K562 (cell line): ENCODE results near the gene DNAI1. TPM values are rescaled to one million over a fixed set of nuclear protein-coding genes. Genes with fewer than 3 reads are reported as not detected.
A peak's percentile ranks its signal among the peaks of the same experiment; 100 is the strongest.

Source experiments
- ATAC-seq: fragments of 200-7000 bp; cut with Tn5 transposase; 3 replicates; pipeline ENCODE4 v1.9.1; 2020; ENCODE audit warnings: moderate library complexity
- Bru-seq: library from RNA; stranded (reverse); fragments of 400-500 nt; gene quantifications from one replicate; lab custom pipeline; 2021; lab: Mats Ljungman, UMichigan
- BruChase-seq, 2 experiments: library from RNA; stranded (reverse); fragments of 400-500 nt; gene quantifications; one replicate each; lab custom pipeline; 2021; lab: Mats Ljungman, UMichigan
- BruUV-seq: library from RNA; stranded (reverse); fragments of 400-500 nt; replicated peaks from 2 replicates; lab custom pipeline; 2021; lab: Mats Ljungman, UMichigan
- CTCF ChIA-PET: fragments of 300-600 bp; formaldehyde crosslinking; extraction: SDS; loops from one replicate; lab custom pipeline; 2021; ENCODE audit warnings: low intra/inter-chr PET ratio; lab: Yijun Ruan, JAX
- POLR2A ChIA-PET: fragments of 300-600, 350-650 bp; sonication (Branson Sonifier 250); formaldehyde crosslinking; extraction: SDS; loops from one replicate; lab custom pipeline; 2021; ENCODE audit warnings: antibody characterized with exemption, inconsistent platforms; lab: Yijun Ruan, JAX
- DNase-seq, 4 experiments: peaks; one replicate each; pipeline versions ENCODE4 v3.0.0 to v3.0.0-alpha.2; 2011 to 2018; ENCODE audit warnings: low spot score in 3 of 4, mixed read lengths in 3 of 4; ENCODE audit errors: extremely low read depth in 1 of 4
- FAIRE-seq: peaks from 2 replicates; lab custom pipeline; 2011; peaks lifted over from hg19 to GRCh38; lab: Jason Lieb, UNC
- H2AFZ ChIP-seq: 2 replicates; pipeline ENCODE4 v1.6.0; 2011; ENCODE audit warnings: low read depth, low read length, control low read depth, inconsistent platforms
- H3K27ac ChIP-seq: fragments of 200-600 bp; 3 replicates; pipeline ENCODE4 v1.8.0; 2011; ENCODE audit warnings: low read depth, mild to moderate bottlenecking, control low read depth, inconsistent platforms, low read length, moderate library complexity, mixed read lengths; ENCODE audit errors: extremely low read depth
- H3K27me3 ChIP-seq, 2 experiments: fragments of 300-600 bp in 1 of 2; 2 replicates in 1 of 2; 3 replicates in 1 of 2; pipeline versions ENCODE4 v1.6.0 to v1.8.0; 2011; ENCODE audit warnings: inconsistent platforms in 2 of 2, low read length in 2 of 2, mild to moderate bottlenecking in 1 of 2, mixed read lengths in 1 of 2, moderate library complexity in 1 of 2; ENCODE audit not compliant: control insufficient read depth in 2 of 2, insufficient read depth in 2 of 2
- H3K36me3 ChIP-seq: fragments of 300-600 bp; 3 replicates; pipeline ENCODE4 v1.8.0; 2011; ENCODE audit warnings: mild to moderate bottlenecking, low read length, inconsistent platforms; ENCODE audit not compliant: control insufficient read depth, insufficient read depth
- H3K4me1 ChIP-seq, 2 experiments: fragments of 200-600 bp in 1 of 2; replicated peaks in 1 of 2; 2 replicates in 1 of 2; 3 replicates in 1 of 2; pipeline versions ENCODE4 v1.5.1 to v1.8.0; 2011; ENCODE audit warnings: inconsistent platforms in 2 of 2, low read length in 2 of 2, mild to moderate bottlenecking in 1 of 2, mixed read lengths in 1 of 2, moderate library complexity in 1 of 2; ENCODE audit not compliant: control insufficient read depth in 2 of 2, insufficient read depth in 2 of 2
- H3K4me2 ChIP-seq: 2 replicates; pipeline ENCODE4 v1.6.1; 2011; ENCODE audit warnings: low read length, control low read depth, inconsistent platforms, mixed read lengths; ENCODE audit not compliant: insufficient read depth
- H3K4me3 ChIP-seq: fragments of 200-600 bp; sonication (generic), shearing (Covaris generic); 2 replicates; pipeline ENCODE4 v1.5.1; 2016; ENCODE audit warnings: control low read depth, inconsistent platforms
- H3K79me2 ChIP-seq: fragments of 200-600 bp; 3 replicates; pipeline ENCODE4 v1.8.0; 2011; ENCODE audit warnings: low read length, inconsistent platforms; ENCODE audit not compliant: control insufficient read depth, insufficient read depth
- H3K9ac ChIP-seq, 2 experiments: 2 replicates each; pipeline versions ENCODE4 v1.6.0 to v1.6.1; 2011; ENCODE audit warnings: low read depth in 2 of 2, low read length in 2 of 2, control low read depth in 1 of 2, inconsistent platforms in 1 of 2, mild to moderate bottlenecking in 1 of 2, mixed read lengths in 1 of 2; ENCODE audit not compliant: insufficient read depth in 1 of 2
- H3K9me1 ChIP-seq: one replicate; pipeline ENCODE4 v1.6.0; 2011; ENCODE audit warnings: inconsistent platforms, mild to moderate bottlenecking, low read length, moderate library complexity; ENCODE audit not compliant: control insufficient read depth, insufficient read depth
- H3K9me3 ChIP-seq: replicated peaks from 2 replicates; pipeline ENCODE4 v1.5.1; 2011; ENCODE audit warnings: low read depth, low read length, inconsistent platforms; ENCODE audit not compliant: control insufficient read depth, insufficient read depth
- H4K20me1 ChIP-seq: replicated peaks from 2 replicates; pipeline ENCODE4 v1.6.1; 2011; ENCODE audit warnings: low read length, inconsistent platforms, mixed read lengths; ENCODE audit not compliant: control insufficient read depth, insufficient read depth
- CREB1 ChIP-seq, 2 experiments: sonication (generic) in 1 of 2; formaldehyde crosslinking in 1 of 2; IDR thresholded peaks; 2 replicates each; pipeline versions ENCODE4 v1.6.1 to v1.8.0; 2012 to 2022; ENCODE audit warnings: inconsistent platforms in 1 of 2, mild to moderate bottlenecking in 1 of 2, missing genetic modification reagents in 1 of 2, moderate library complexity in 1 of 2
- E2F6 ChIP-seq, 2 experiments: IDR thresholded peaks; 2 replicates each; pipeline ENCODE4 v1.6.1; 2011; ENCODE audit warnings: borderline replicate concordance in 1 of 2, control low read depth in 1 of 2, low read depth in 1 of 2, low read length in 1 of 2, mild to moderate bottlenecking in 1 of 2, mixed read lengths in 1 of 2, moderate library complexity in 1 of 2; ENCODE audit not compliant: insufficient read depth in 1 of 2, insufficient read length in 1 of 2, poor library complexity in 1 of 2, severe bottlenecking in 1 of 2; ENCODE audit errors: extremely low read depth in 1 of 2
- EHMT2 ChIP-seq: fragments of 450-650 bp; IDR thresholded peaks from 2 replicates; pipeline ENCODE4 v1.6.1; 2018; ENCODE audit warnings: antibody characterized with exemption
- HDAC3 ChIP-seq: fragments of 450-650 bp; IDR thresholded peaks from 2 replicates; pipeline ENCODE4 v1.6.1; 2018; ENCODE audit warnings: borderline replicate concordance, mild to moderate bottlenecking, moderate library complexity; ENCODE audit not compliant: partially characterized antibody
- KLF13 ChIP-seq: fragments of 450-650 bp; IDR thresholded peaks from 2 replicates; pipeline ENCODE4 v1.6.1; 2016; ENCODE audit warnings: missing genetic modification characterization, low read depth, mild to moderate bottlenecking, missing compliant biosample characterization, moderate library complexity, borderline replicate concordance
- MLX ChIP-seq, 2 experiments: fragments of 450-650 bp in 1 of 2; sonication (generic) in 1 of 2; formaldehyde crosslinking; conservative IDR thresholded peaks; 2 replicates each; pipeline versions ENCODE4 v1.4.0 to v1.8.1; 2020 to 2022; ENCODE audit warnings: mild to moderate bottlenecking in 1 of 2, missing genetic modification reagents in 1 of 2
- MXI1 ChIP-seq: IDR thresholded peaks from 2 replicates; pipeline ENCODE4 v1.6.1; 2011; ENCODE audit warnings: low read depth, mild to moderate bottlenecking, improper control_type of control experiment, low read length
- NCOA1 ChIP-seq: fragments of 450-650 bp; IDR thresholded peaks from 2 replicates; pipeline ENCODE4 v1.6.1; 2016; ENCODE audit warnings: low read depth
- NR2C1 ChIP-seq, 2 experiments: fragments of 450-650 bp; IDR thresholded peaks; 2 replicates each; pipeline ENCODE4 v1.6.1; 2017; ENCODE audit warnings: mild to moderate bottlenecking in 2 of 2, antibody characterized with exemption in 1 of 2, inconsistent platforms in 1 of 2, missing compliant biosample characterization in 1 of 2, missing genetic modification characterization in 1 of 2
- POLR2G ChIP-seq: fragments of 200-400 bp; formaldehyde crosslinking; IDR thresholded peaks from 2 replicates; pipeline ENCODE4 v1.6.1; 2017; ENCODE audit warnings: low read depth, mild to moderate bottlenecking, antibody characterized with exemption, low read length, moderate library complexity
- PURB ChIP-seq: sonication (generic); formaldehyde crosslinking; IDR thresholded peaks from 2 replicates; pipeline ENCODE4 v1.9.0; 2021; ENCODE audit warnings: low read depth, mild to moderate bottlenecking, missing genetic modification reagents
- RBM39 ChIP-seq: fragments of 200-400 bp; formaldehyde crosslinking; optimal IDR thresholded peaks from 2 replicates; pipeline ENCODE3; 2018; ENCODE audit warnings: low read depth, low read length
- ZNF316 ChIP-seq: fragments of 450-650 bp; IDR thresholded peaks from 2 replicates; pipeline ENCODE4 v1.6.1; 2016
- WGBS: fragments of 100-300 bp; shearing (Covaris generic); methylation state at CpG from one replicate; pipeline ENCODE4 v1.1.6; 2016; ENCODE audit warnings: low coverage, mixed read lengths; ENCODE audit not compliant: insufficient coverage; ENCODE audit errors: missing lambda C conversion rate; 5-methylcytosine and 5-hydroxymethylcytosine counted together
- in situ Hi-C: fragments of 300-500 bp; cut with MboI; formaldehyde crosslinking; loops from 4 replicates; pipeline ENCODE4 v1.15.0; 2018; ENCODE audit warnings: inconsistent platforms, mixed read lengths
- intact Hi-C: fragments of 100-400 bp; cut with micrococcal nuclease; formaldehyde crosslinking; loops from 2 replicates; pipeline ENCODE4 v1.14.2; 2022
- long read RNA-seq, 3 experiments: library from polyadenylated mRNA in 2 of 3; library from RNA in 1 of 3; unstranded in 2 of 3; stranded (forward) in 1 of 3; transcript quantifications; one replicate each; pipeline ENCODE4 v2.0.0, GENCODE V29; 2019 to 2022
- polyA minus RNA-seq, 3 experiments: library from RNA; depleted of rRNA, polyadenylated mRNA; stranded (reverse); fragments of >200 nt; gene quantifications; 2 replicates each; pipeline ENCODE4 v1.2.3, GENCODE V29; 2011
- polyA plus RNA-seq, 8 experiments: library from polyadenylated mRNA; depleted of rRNA in 4 of 8; stranded (reverse) in 5 of 8; unstranded in 3 of 8; fragments of >200 nt; fragmentation: Nextera tagmentation in 2 of 8; fragmentation: Illumina TruSeq in 1 of 8; extraction: Ambion mirVana in 2 of 8; extraction: Trizol in 1 of 8; gene quantifications; 2 replicates each; pipeline versions ENCODE4 v1.2.1 to v1.2.3, GENCODE V29; 2011 to 2014; ENCODE audit warnings: inconsistent platforms in 1 of 8, missing spikeins in 1 of 8
- total RNA-seq, 7 experiments: library from RNA; depleted of rRNA in 6 of 7; stranded (reverse); fragments of >200 nt in 6 of 7; fragmentation: Illumina TruSeq in 2 of 7; extraction: Trizol in 2 of 7; gene quantifications; 2 replicates each; pipeline versions ENCODE4 v1.2.1 to v1.2.3, GENCODE V29; 2011 to 2021; ENCODE audit warnings: low replicate concordance in 1 of 7

DNAI1 gene
- total RNA-seq (2011; cell fraction: chromatin; rRNA removed; ENCODE audit: low replicate concordance) = 0.55 TPM in 1 of 2 replicates, not detected in the other
- not detected in 2 replicates for total RNA-seq (2011; cell fraction: nucleolus; rRNA removed)
- 0.29 TPM in 1 of 2 replicates, not detected in the other for total RNA-seq (2011; cell fraction: nucleoplasm; rRNA removed)
- total RNA-seq (2014; rRNA removed) (not detected in 2 replicates), total RNA-seq (2014; rRNA removed; fragmentation: Illumina TruSeq; extraction: Trizol) (not detected in 2 replicates), total RNA-seq (2015; rRNA removed; fragmentation: Illumina TruSeq; extraction: Trizol) (not detected in 2 replicates), total RNA-seq (2021) (not detected in 2 replicates), polyA plus RNA-seq (2011; rRNA removed) (0.03 and 0.04 TPM in 2 replicates), polyA plus RNA-seq (2014; fragmentation: Illumina TruSeq; extraction: Trizol) (not detected in 2 replicates), polyA plus RNA-seq (2014; fragmentation: Nextera tagmentation; extraction: Ambion mirVana) (under 1 TPM in 1 of 2 experiments, not detected in 1; 0.01 TPM), polyA plus RNA-seq (2014; rRNA removed) (0.17 TPM in 1 of 2 replicates, not detected in the other), polyA minus RNA-seq (2011; rRNA and poly(A)+ RNA removed) (not detected in 2 replicates), Bru-seq, nascent RNA (percentile 16 among the genes with signal in this experiment), BruChase-seq, experiment 1, labeled RNA remaining after a 2-hour chase (percentile 10 among the genes with signal in this experiment), BruChase-seq, experiment 2, labeled RNA remaining after a 6-hour chase (percentile 8 among the genes with signal in this experiment)
- polyA plus RNA-seq (2011; cell fraction: cytosol; rRNA removed) = 0.03 TPM in 2 replicates
- 0.11 and 0.17 TPM in 2 replicates for polyA plus RNA-seq (2011; cell fraction: nucleus; rRNA removed)
- not detected in 2 replicates for polyA plus RNA-seq (2012)
- not detected in 2 replicates for polyA minus RNA-seq (2011; cell fraction: cytosol; rRNA and poly(A)+ RNA removed)
- not detected in 2 replicates for polyA minus RNA-seq (2011; cell fraction: nucleus; rRNA and poly(A)+ RNA removed)
- long read RNA-seq, experiment 1 = 0 reads
- long read RNA-seq, experiment 2 = 0 reads
- long read RNA-seq, experiment 3 = 0 reads

GRCh38 chr9:34458013-34458958 is at the start of gene DNAI1, which contains the start of gene FAM219A:
TSS of gene DNAI1 (plus strand) at chr9:34458805. CDS start at chr9:34459006, 201 bp downstream.
TSS of gene FAM219A (minus strand) at chr9:34458570. CDS start at chr9:34458263, 307 bp downstream.
- ATAC-seq = peak; percentile 99
- CTCF ChIA-PET = no interaction called here
- peak within 1 kb of the TSS; percentile 44 to 92; a peak in 3 of 4 replicates for H3K9ac ChIP-seq
- no peak for TF ChIP-seq RBM39
- no peak for TF ChIP-seq HDAC3
- no peak for TF ChIP-seq PURB (CRISPR knock-in tag)
- TF ChIP-seq POLR2G = peak; percentile 82
- TF ChIP-seq NR2C1 (IDR thresholded peaks at IDR 0.05) = no peak
- no peak for TF ChIP-seq NR2C1 (tag; IDR thresholded peaks at IDR 0.05)
- peak; percentile 42; the same call in 1 of the 2 replicates for TF ChIP-seq MXI1
- peak; percentile 81 for TF ChIP-seq ZNF316
- peak in 1 of 2 experiments; percentile 45 for TF ChIP-seq E2F6 (IDR thresholded peaks at IDR 0.05; ENCODE audit: borderline replicate concordance in 1 of 2, extremely low read depth in 1 of 2, insufficient read depth in 1 of 2, insufficient read length in 1 of 2, low read depth in 1 of 2, low read length in 1 of 2, poor library complexity in 1 of 2, severe bottlenecking in 1 of 2)
- TF ChIP-seq KLF13 = no peak
- TF ChIP-seq CREB1 (IDR thresholded peaks at IDR 0.05) = peak; percentile 70; the same call in 1 of the 2 replicates
- TF ChIP-seq CREB1 (CRISPR knock-in tag; IDR thresholded peaks at IDR 0.05) = peak; percentile 57; the same call in 1 of the 2 replicates
- TF ChIP-seq NCOA1 = no peak
- TF ChIP-seq MLX (CRISPR knock-in tag; conservative IDR thresholded peaks at IDR 0.05) = no peak
- no peak for TF ChIP-seq EHMT2

More at GRCh38 chr9:34458013-34458958, at the start of gene DNAI1, which contains the start of gene FAM219A:
- peaks cover 4% of the 10 kb centered on the region; the same call in 1 of the 3 replicates for H3K79me2 ChIP-seq
- BruUV-seq = no TSS peak
- no peaks in the 10 kb centered on the region for H3K36me3 ChIP-seq
- peak; percentile 93 for FAIRE-seq
- in situ Hi-C loops (no loop called here), intact Hi-C loops (no loop called here)
- H3K27me3 ChIP-seq = no peaks in the 10 kb centered on the region
- H3K9me3 ChIP-seq = no peaks in the 10 kb centered on the region
- WGBS = under 1% methylated on average over 31 of the region's 94 CpGs
- peak within 1 kb of the TSS; percentile 86 for H2AFZ ChIP-seq
- peak within 1 kb of the TSS; percentile 76 for H3K4me2 ChIP-seq
- peak within 1 kb of the TSS; percentile 38; the same call in 1 of the 3 replicates for H3K27ac ChIP-seq
- POLR2A ChIA-PET = interaction anchor here (0.7 kb wide), 1 partner anchor 14 kb away, joined by 3 read pairs; no protein-coding TSS in a partner anchor
- DNase-seq = peak; percentile 93 to 95 (median 94)
- peaks cover 8% of the 10 kb centered on the region; the same call in 1 of the 2 replicates for H4K20me1 ChIP-seq
- peaks cover 4 to 22% of the 10 kb centered on the region in 2 experiments; a peak in 4 of 5 replicates for H3K4me1 ChIP-seq
- H3K9me1 ChIP-seq = no peaks in the 10 kb centered on the region
- peak within 1 kb of the TSS; percentile 58 for H3K4me3 ChIP-seq
